Hepatocyte (in vitro differentiated cells): Measurements from ENCODE around the gene MYO1A. TPM values are rescaled to one million over a fixed set of nuclear protein-coding genes. Genes with fewer than 3 reads are reported as not detected.

ENCODE experiments used
- DNase-seq: peaks from one replicate; pipeline ENCODE4 v3.0.0-alpha.2; 2016; ENCODE audit warnings: low spot score
- H2AFZ ChIP-seq: fragments of 200-600 bp; sonication (generic); 2 replicates; pipeline ENCODE4 v1.6.0; 2016; ENCODE audit warnings: antibody characterized with exemption, mild to moderate bottlenecking
- H3K27ac ChIP-seq: fragments of 200-600 bp; sonication (generic); 2 replicates; pipeline ENCODE4 v1.5.1; 2016; ENCODE audit warnings: mild to moderate bottlenecking
- H3K27me3 ChIP-seq: fragments of 200-600 bp; sonication (generic); 2 replicates; pipeline ENCODE4 v1.6.1; 2016
- H3K36me3 ChIP-seq: fragments of 200-600 bp; sonication (generic); replicated peaks from 2 replicates; pipeline ENCODE4 v1.5.1; 2016; ENCODE audit warnings: low read depth; ENCODE audit not compliant: insufficient read depth
- H3K4me1 ChIP-seq: fragments of 200-600 bp; sonication (generic); 2 replicates; pipeline ENCODE4 v1.5.1; 2016; ENCODE audit warnings: mild to moderate bottlenecking, moderate library complexity; ENCODE audit not compliant: insufficient read depth
- H3K4me2 ChIP-seq: fragments of 200-600 bp; sonication (generic); 2 replicates; pipeline ENCODE4 v1.6.0; 2016
- H3K4me3 ChIP-seq: fragments of 200-600 bp; sonication (generic); 2 replicates; pipeline ENCODE4 v1.5.1; 2016; ENCODE audit warnings: mild to moderate bottlenecking
- H3K79me2 ChIP-seq: fragments of 200-600 bp; sonication (generic); 2 replicates; pipeline ENCODE4 v1.6.0; 2017; ENCODE audit warnings: mild to moderate bottlenecking
- H3K9me2 ChIP-seq: fragments of 200-600 bp; sonication (generic); replicated peaks from 2 replicates; pipeline ENCODE4 v1.6.0; 2017; ENCODE audit warnings: mild to moderate bottlenecking; ENCODE audit not compliant: insufficient read depth
- H3K9me3 ChIP-seq: fragments of 200-600 bp; sonication (generic); 2 replicates; pipeline ENCODE4 v1.5.1; 2016; ENCODE audit warnings: low read depth, mild to moderate bottlenecking
- H4K20me1 ChIP-seq: fragments of 200-600 bp; sonication (generic); 2 replicates; pipeline ENCODE4 v1.6.0; 2016; ENCODE audit warnings: mild to moderate bottlenecking; ENCODE audit not compliant: insufficient read depth, poor library complexity, severe bottlenecking
- CTCF ChIP-seq: fragments of 200-600 bp; sonication (generic); IDR thresholded peaks from 2 replicates; pipeline ENCODE4 v1.5.1; 2016; ENCODE audit warnings: antibody characterized with exemption, mild to moderate bottlenecking; ENCODE audit not compliant: poor library complexity
- EZH2 ChIP-seq: fragments of 200-600 bp; sonication (generic); IDR thresholded peaks from 2 replicates; pipeline ENCODE4 v1.6.1; 2016; ENCODE audit warnings: antibody characterized with exemption, mild to moderate bottlenecking, borderline replicate concordance
- EZH2phosphoT487 ChIP-seq: fragments of 200-600 bp; sonication (generic); IDR thresholded peaks from one replicate; pipeline ENCODE4 v1.6.1; 2018; ENCODE audit warnings: antibody characterized with exemption, mild to moderate bottlenecking, low read depth, moderate library complexity; ENCODE audit not compliant: unreplicated experiment, severe bottlenecking
- WGBS: methylation state at CpG from one replicate; pipeline ENCODE4 v1.1.6; 2016; ENCODE audit warnings: low lambda C conversion rate; ENCODE audit errors: missing lambda C conversion rate; 5-methylcytosine and 5-hydroxymethylcytosine counted together
- polyA plus RNA-seq: library from polyadenylated mRNA; unstranded; fragments of >200 nt; fragmentation: Nextera tagmentation; extraction: Ambion mirVana; gene quantifications from 2 replicates; pipeline ENCODE4 v1.2.1, GENCODE V29; 2016
- total RNA-seq: library from RNA; depleted of rRNA; stranded (reverse); fragments of >200 nt; gene quantifications from 2 replicates; pipeline ENCODE4 v1.2.3, GENCODE V29; 2014

Gene MYO1A
- total and polyA plus RNA-seq, 2 experiments from 2014 or later, result 23.8 to 29.2 TPM

- no peaks in the 10 kb centered on the region for H3K9me3 ChIP-seq
- H3K4me1 ChIP-seq, result peaks cover 38% of the 10 kb centered on the region
- H3K36me3 ChIP-seq, result peaks cover 3% of the 10 kb centered on the region
- DNase-seq, result peak; percentile 99
- H3K4me2 ChIP-seq, result peak within 1 kb of the TSS; percentile 89
- no peaks in the 10 kb centered on the region for H3K27me3 ChIP-seq
- peaks cover 37% of the 10 kb centered on the region for H4K20me1 ChIP-seq
- H3K4me3 ChIP-seq, result peak within 1 kb of the TSS; percentile 90
- H3K9me2 ChIP-seq, result no peaks in the 10 kb centered on the region
- peak within 1 kb of the TSS; percentile 100 for H3K27ac ChIP-seq
- peaks cover 47% of the 10 kb centered on the region for H3K79me2 ChIP-seq
- TF ChIP-seq EZH2phosphoT487 (no peak), CTCF (no peak), EZH2 (no peak)
- H2AFZ ChIP-seq, result no peak within 1 kb of the TSS
- WGBS, result 0% methylated on average over 19 of the region's 91 CpGs
Measured at GRCh38 chr12:57088354-57089270, 38.7 kb upstream of the MYO1A start, which contains the start of gene NAB2. Gene NAB2, plus strand, starts transcription at chr12:57089114. Its CDS starts 158 bp downstream, at chr12:57089272.

GRCh38 chr12:57087691-57088353 is 37.9 kb upstream of the MYO1A start:
- H3K27ac ChIP-seq, result peak overlapping the region; percentile 100
- H3K4me3 ChIP-seq, result peak overlapping the region; percentile 20
- H3K9me2 ChIP-seq, result no peaks in the 10 kb centered on the region
- peaks cover 3% of the 10 kb centered on the region for H3K36me3 ChIP-seq
- TF ChIP-seq CTCF, result no peak
- TF ChIP-seq EZH2, result no peak
- TF ChIP-seq EZH2phosphoT487, result no peak
- DNase-seq, result peak; percentile 96
- H3K79me2 ChIP-seq, result peaks cover 39% of the 10 kb centered on the region
- H3K27me3 ChIP-seq, result no peaks in the 10 kb centered on the region
- no peaks in the 10 kb centered on the region for H3K9me3 ChIP-seq
- under 1% methylated on average over 25 of the region's 37 CpGs for WGBS
- no peak overlapping the region for H2AFZ ChIP-seq
- peak overlapping the region; percentile 89 for H3K4me2 ChIP-seq
- peaks cover 30% of the 10 kb centered on the region for H3K4me1 ChIP-seq
- H4K20me1 ChIP-seq, result peaks cover 29% of the 10 kb centered on the region

GRCh38 chr12:57087010-57087690 is 37.2 kb upstream of the MYO1A start:
- Histone ChIP-seq H3K4me1 (peaks cover 27% of the 10 kb centered on the region), H3K27ac (peak overlapping the region; percentile 100), H3K36me3 (no peaks in the 10 kb centered on the region), H3K9me3 (no peaks in the 10 kb centered on the region), H4K20me1 (peaks cover 23% of the 10 kb centered on the region), H3K4me2 (peak overlapping the region; percentile 89), H3K27me3 (no peaks in the 10 kb centered on the region), H3K4me3 (peak overlapping the region; percentile 40), H2AFZ (peak overlapping the region; percentile 26), H3K79me2 (peaks cover 32% of the 10 kb centered on the region), H3K9me2 (no peaks in the 10 kb centered on the region)
- WGBS, result 3% methylated on average over 24 of the region's 52 CpGs
- TF ChIP-seq CTCF, result no peak
- no peak for TF ChIP-seq EZH2phosphoT487
- no peak for TF ChIP-seq EZH2
- peak; percentile 95 for DNase-seq
